K562 (cell line): ENCODE results near the gene RARRES1. TPM values are rescaled to one million over a fixed set of nuclear protein-coding genes. Genes with fewer than 3 reads are reported as not detected.

Experiments
- ATAC-seq: fragments of 200-7000 bp; cut with Tn5 transposase; 3 replicates; pipeline ENCODE4 v1.9.1; 2020; ENCODE audit warnings: moderate library complexity
- BruUV-seq: library from RNA; stranded (reverse); fragments of 400-500 nt; replicated peaks from 2 replicates; lab custom pipeline; 2021; lab: Mats Ljungman, UMichigan
- CTCF ChIA-PET: fragments of 300-600 bp; formaldehyde crosslinking; extraction: SDS; loops from one replicate; lab custom pipeline; 2021; ENCODE audit warnings: low intra/inter-chr PET ratio; lab: Yijun Ruan, JAX
- POLR2A ChIA-PET: fragments of 300-600, 350-650 bp; sonication (Branson Sonifier 250); formaldehyde crosslinking; extraction: SDS; loops from one replicate; lab custom pipeline; 2021; ENCODE audit warnings: antibody characterized with exemption, inconsistent platforms; lab: Yijun Ruan, JAX
- DNase-seq, 4 experiments: peaks; one replicate each; pipeline versions ENCODE4 v3.0.0 to v3.0.0-alpha.2; 2011 to 2018; ENCODE audit warnings: low spot score in 3 of 4, mixed read lengths in 3 of 4; ENCODE audit errors: extremely low read depth in 1 of 4
- FAIRE-seq: peaks from 2 replicates; lab custom pipeline; 2011; peaks lifted over from hg19 to GRCh38; lab: Jason Lieb, UNC
- H2AFZ ChIP-seq: 2 replicates; pipeline ENCODE4 v1.6.0; 2011; ENCODE audit warnings: low read depth, low read length, control low read depth, inconsistent platforms
- H3K27ac ChIP-seq: fragments of 200-600 bp; 3 replicates; pipeline ENCODE4 v1.8.0; 2011; ENCODE audit warnings: low read depth, mild to moderate bottlenecking, control low read depth, inconsistent platforms, low read length, moderate library complexity, mixed read lengths; ENCODE audit errors: extremely low read depth
- H3K27me3 ChIP-seq, 2 experiments: fragments of 300-600 bp in 1 of 2; 2 replicates in 1 of 2; 3 replicates in 1 of 2; pipeline versions ENCODE4 v1.6.0 to v1.8.0; 2011; ENCODE audit warnings: inconsistent platforms in 2 of 2, low read length in 2 of 2, mild to moderate bottlenecking in 1 of 2, mixed read lengths in 1 of 2, moderate library complexity in 1 of 2; ENCODE audit not compliant: control insufficient read depth in 2 of 2, insufficient read depth in 2 of 2
- H3K36me3 ChIP-seq: fragments of 300-600 bp; 3 replicates; pipeline ENCODE4 v1.8.0; 2011; ENCODE audit warnings: mild to moderate bottlenecking, low read length, inconsistent platforms; ENCODE audit not compliant: control insufficient read depth, insufficient read depth
- H3K4me1 ChIP-seq, 2 experiments: fragments of 200-600 bp in 1 of 2; replicated peaks in 1 of 2; 2 replicates in 1 of 2; 3 replicates in 1 of 2; pipeline versions ENCODE4 v1.5.1 to v1.8.0; 2011; ENCODE audit warnings: inconsistent platforms in 2 of 2, low read length in 2 of 2, mild to moderate bottlenecking in 1 of 2, mixed read lengths in 1 of 2, moderate library complexity in 1 of 2; ENCODE audit not compliant: control insufficient read depth in 2 of 2, insufficient read depth in 2 of 2
- H3K4me2 ChIP-seq: 2 replicates; pipeline ENCODE4 v1.6.1; 2011; ENCODE audit warnings: low read length, control low read depth, inconsistent platforms, mixed read lengths; ENCODE audit not compliant: insufficient read depth
- H3K4me3 ChIP-seq: fragments of 200-600 bp; sonication (generic), shearing (Covaris generic); 2 replicates; pipeline ENCODE4 v1.5.1; 2016; ENCODE audit warnings: control low read depth, inconsistent platforms
- H3K79me2 ChIP-seq: fragments of 200-600 bp; 3 replicates; pipeline ENCODE4 v1.8.0; 2011; ENCODE audit warnings: low read length, inconsistent platforms; ENCODE audit not compliant: control insufficient read depth, insufficient read depth
- H3K9ac ChIP-seq, 2 experiments: 2 replicates each; pipeline versions ENCODE4 v1.6.0 to v1.6.1; 2011; ENCODE audit warnings: low read depth in 2 of 2, low read length in 2 of 2, control low read depth in 1 of 2, inconsistent platforms in 1 of 2, mild to moderate bottlenecking in 1 of 2, mixed read lengths in 1 of 2; ENCODE audit not compliant: insufficient read depth in 1 of 2
- H3K9me1 ChIP-seq: one replicate; pipeline ENCODE4 v1.6.0; 2011; ENCODE audit warnings: inconsistent platforms, mild to moderate bottlenecking, low read length, moderate library complexity; ENCODE audit not compliant: control insufficient read depth, insufficient read depth
- H3K9me3 ChIP-seq: replicated peaks from 2 replicates; pipeline ENCODE4 v1.5.1; 2011; ENCODE audit warnings: low read depth, low read length, inconsistent platforms; ENCODE audit not compliant: control insufficient read depth, insufficient read depth
- H4K20me1 ChIP-seq: replicated peaks from 2 replicates; pipeline ENCODE4 v1.6.1; 2011; ENCODE audit warnings: low read length, inconsistent platforms, mixed read lengths; ENCODE audit not compliant: control insufficient read depth, insufficient read depth
- ARID3B ChIP-seq: fragments of 250-450 bp; sonication (Bioruptor Pico); IDR thresholded peaks from 2 replicates; pipeline ENCODE4 v1.4.0; 2020; ENCODE audit warnings: borderline replicate concordance
- BHLHE40 ChIP-seq: IDR thresholded peaks from 2 replicates; pipeline ENCODE4 v1.6.1; 2011; ENCODE audit warnings: low read length, improper control_type of control experiment
- BRD9 ChIP-seq: fragments of 450-650 bp; IDR thresholded peaks from 2 replicates; pipeline ENCODE4 v1.6.1; 2018; ENCODE audit warnings: low read depth; ENCODE audit not compliant: partially characterized antibody
- CCNT2 ChIP-seq: IDR thresholded peaks from 2 replicates; pipeline ENCODE4 v1.6.1; 2011; ENCODE audit warnings: borderline replicate concordance, low read depth, mild to moderate bottlenecking, moderate library complexity, mixed read lengths, low read length; ENCODE audit not compliant: insufficient read length; ENCODE audit errors: extremely low read depth
- CEBPG ChIP-seq, 3 experiments: fragments of 200-800 bp in 1 of 3; sonication (Bioruptor generic) in 1 of 3; sonication (generic) in 1 of 3; formaldehyde crosslinking in 1 of 3; IDR thresholded peaks in 2 of 3; conservative IDR thresholded peaks in 1 of 3; 2 replicates each; pipeline versions ENCODE4 v1.6.1 to v1.8.0; 2016 to 2022; ENCODE audit warnings: missing compliant biosample characterization in 2 of 3, missing genetic modification characterization in 2 of 3, mild to moderate bottlenecking in 1 of 3, missing genetic modification reagents in 1 of 3
- GABPB1 ChIP-seq: sonication (generic); formaldehyde crosslinking; IDR thresholded peaks from 2 replicates; pipeline ENCODE4 v1.8.0; 2022; ENCODE audit warnings: mild to moderate bottlenecking, missing genetic modification reagents
- HBP1 ChIP-seq: fragments of 450-650 bp; formaldehyde crosslinking; IDR thresholded peaks from 2 replicates; pipeline ENCODE4 v1.4.0; 2022; ENCODE audit warnings: missing genetic modification characterization
- HDAC8 ChIP-seq: fragments of 450-650 bp; IDR thresholded peaks from 2 replicates; pipeline ENCODE4 v1.6.1; 2016; ENCODE audit warnings: mild to moderate bottlenecking, missing genetic modification characterization, moderate library complexity, missing compliant biosample characterization
- MXI1 ChIP-seq: IDR thresholded peaks from 2 replicates; pipeline ENCODE4 v1.6.1; 2011; ENCODE audit warnings: low read depth, mild to moderate bottlenecking, improper control_type of control experiment, low read length
- NFE2 ChIP-seq: IDR thresholded peaks from 2 replicates; pipeline ENCODE4 v1.6.1; 2014; ENCODE audit warnings: antibody characterized with exemption, low read depth
- RCOR1 ChIP-seq, 2 experiments: IDR thresholded peaks; 2 replicates each; pipeline ENCODE4 v1.6.1; 2012; ENCODE audit warnings: low read depth in 2 of 2, low read length in 2 of 2, borderline replicate concordance in 1 of 2, improper control_type of control experiment in 1 of 2
- SMAD4 ChIP-seq: fragments of 250-450 bp; sonication (Bioruptor Pico); conservative IDR thresholded peaks from 2 replicates; pipeline ENCODE4 v1.8.0; 2021; ENCODE audit warnings: inconsistent platforms, mild to moderate bottlenecking, moderate library complexity
- SPI1 ChIP-seq: IDR thresholded peaks from 2 replicates; pipeline ENCODE4 v1.6.1; 2011; ENCODE audit warnings: low read depth, low read length, control low read depth, borderline replicate concordance
- ZC3H4 ChIP-seq: sonication (generic); formaldehyde crosslinking; IDR thresholded peaks from 2 replicates; pipeline ENCODE4 v1.9.0; 2021; ENCODE audit warnings: missing genetic modification reagents, borderline replicate concordance
- ZNF274 ChIP-seq: IDR thresholded peaks from 2 replicates; pipeline ENCODE4 v1.6.1; 2011; ENCODE audit warnings: low read depth, mild to moderate bottlenecking, low read length, moderate library complexity, borderline replicate concordance
- ZNF311 ChIP-seq: fragments of 250-450 bp; sonication (Bioruptor Pico); IDR thresholded peaks from 2 replicates; pipeline ENCODE4 v1.4.0; 2020; ENCODE audit warnings: mild to moderate bottlenecking, moderate library complexity
- ZNF408 ChIP-seq: fragments of 250-450 bp; sonication (Bioruptor Pico); IDR thresholded peaks from 2 replicates; pipeline ENCODE4 v1.4.0; 2020; ENCODE audit warnings: low read depth, mild to moderate bottlenecking, moderate library complexity
- WGBS: fragments of 100-300 bp; shearing (Covaris generic); methylation state at CpG from one replicate; pipeline ENCODE4 v1.1.6; 2016; ENCODE audit warnings: low coverage, mixed read lengths; ENCODE audit not compliant: insufficient coverage; ENCODE audit errors: missing lambda C conversion rate; 5-methylcytosine and 5-hydroxymethylcytosine counted together
- in situ Hi-C: fragments of 300-500 bp; cut with MboI; formaldehyde crosslinking; loops from 4 replicates; pipeline ENCODE4 v1.15.0; 2018; ENCODE audit warnings: inconsistent platforms, mixed read lengths
- intact Hi-C: fragments of 100-400 bp; cut with micrococcal nuclease; formaldehyde crosslinking; loops from 2 replicates; pipeline ENCODE4 v1.14.2; 2022
- polyA plus RNA-seq, 8 experiments: library from polyadenylated mRNA; depleted of rRNA in 4 of 8; stranded (reverse) in 5 of 8; unstranded in 3 of 8; fragments of >200 nt; fragmentation: Nextera tagmentation in 2 of 8; fragmentation: Illumina TruSeq in 1 of 8; extraction: Ambion mirVana in 2 of 8; extraction: Trizol in 1 of 8; gene quantifications; 2 replicates each; pipeline versions ENCODE4 v1.2.1 to v1.2.3, GENCODE V29; 2011 to 2014; ENCODE audit warnings: inconsistent platforms in 1 of 8, missing spikeins in 1 of 8
- total RNA-seq, 7 experiments: library from RNA; depleted of rRNA in 6 of 7; stranded (reverse); fragments of >200 nt in 6 of 7; fragmentation: Illumina TruSeq in 2 of 7; extraction: Trizol in 2 of 7; gene quantifications; 2 replicates each; pipeline versions ENCODE4 v1.2.1 to v1.2.3, GENCODE V29; 2011 to 2021; ENCODE audit warnings: low replicate concordance in 1 of 7
- TF ChIP-seq, protein P1 (sequence below): fragments of 450-650 bp; formaldehyde crosslinking; IDR thresholded peaks from 2 replicates; pipeline ENCODE4 v1.4.0; 2020; ENCODE audit warnings: mild to moderate bottlenecking, moderate library complexity

Gene RARRES1
- total and polyA plus RNA-seq, 9 of the 15 experiments (the other 6 are each of a cell fraction or from before 2014, with no cell fraction given) = not detected

- TF ChIP-seq, protein P1, sequence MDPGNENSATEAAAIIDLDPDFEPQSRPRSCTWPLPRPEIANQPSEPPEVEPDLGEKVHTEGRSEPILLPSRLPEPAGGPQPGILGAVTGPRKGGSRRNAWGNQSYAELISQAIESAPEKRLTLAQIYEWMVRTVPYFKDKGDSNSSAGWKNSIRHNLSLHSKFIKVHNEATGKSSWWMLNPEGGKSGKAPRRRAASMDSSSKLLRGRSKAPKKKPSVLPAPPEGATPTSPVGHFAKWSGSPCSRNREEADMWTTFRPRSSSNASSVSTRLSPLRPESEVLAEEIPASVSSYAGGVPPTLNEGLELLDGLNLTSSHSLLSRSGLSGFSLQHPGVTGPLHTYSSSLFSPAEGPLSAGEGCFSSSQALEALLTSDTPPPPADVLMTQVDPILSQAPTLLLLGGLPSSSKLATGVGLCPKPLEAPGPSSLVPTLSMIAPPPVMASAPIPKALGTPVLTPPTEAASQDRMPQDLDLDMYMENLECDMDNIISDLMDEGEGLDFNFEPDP = no peak
Measured at GRCh38 chr3:158671821-158672214, 60.4 kb downstream of the RARRES1 start (continued).

- Histone ChIP-seq H3K9ac (no peak overlapping the region), H2AFZ (no peak overlapping the region), H3K4me2 (no peak overlapping the region), H3K79me2 (0 out of 3 replicates have a peak, but pooled peaks cover 2% of the 10 kb centered on the region), H3K9me3 (no peaks in the 10 kb centered on the region), H3K9me1 (no peaks in the 10 kb centered on the region), H3K4me1 (peaks cover 0 to 6% of the 10 kb centered on the region in 2 experiments; a peak in 2 of 5 replicates), H3K27ac (no peak overlapping the region), H3K36me3 (peaks cover 96% of the 10 kb centered on the region), H3K27me3 (no peaks in the 10 kb centered on the region), H3K4me3 (no peak overlapping the region), H4K20me1 (no peaks in the 10 kb centered on the region)
- BruUV-seq = no TSS peak
- in situ Hi-C loops (no loop called here), intact Hi-C loops (no loop called here)
- ATAC-seq (no peak), FAIRE-seq (no peak), DNase-seq (no peak)
- WGBS = 97% methylated on average over 2 of the region's 2 CpGs
- ChIA-PET CTCF (no interaction called here), POLR2A (no interaction called here)
- no peak for TF ChIP-seq SPI1
- TF ChIP-seq CEBPG (CRISPR knock-in tag; IDR thresholded peaks at IDR 0.05) = no peak
- no peak for TF ChIP-seq CEBPG (tag; conservative IDR thresholded peaks at IDR 0.05 in 1 of 2, IDR thresholded peaks at IDR 0.05 in 1 of 2)
- TF ChIP-seq GABPB1 (CRISPR knock-in tag) = no peak
- TF ChIP-seq RCOR1 (IDR thresholded peaks at IDR 0.05; ENCODE audit: borderline replicate concordance in 1 of 2, low read depth in 2 of 2, low read length in 2 of 2) = no peak
- TF ChIP-seq BRD9 = no peak
- no peak for TF ChIP-seq HBP1
- no peak for TF ChIP-seq HDAC8 (tag)
- TF ChIP-seq NFE2 = no peak
- TF ChIP-seq CCNT2 = no peak
- TF ChIP-seq SMAD4 (CRISPR knock-in tag) = no peak
- no peak for TF ChIP-seq ZNF274
- no peak for TF ChIP-seq BHLHE40
- TF ChIP-seq ZNF311 (CRISPR knock-in tag) = no peak
- TF ChIP-seq MXI1 = no peak
- TF ChIP-seq ARID3B (CRISPR knock-in tag) = no peak
- no peak for TF ChIP-seq ZNF408 (CRISPR knock-in tag)
- no peak for TF ChIP-seq ZC3H4 (CRISPR knock-in tag)
Measured at GRCh38 chr3:158668506-158668905, 63.8 kb downstream of the RARRES1 start.
